H9 (cell line): Measurements from ENCODE around the gene ST6GALNAC6. TPM values are rescaled to one million over a fixed set of nuclear protein-coding genes. Genes with fewer than 3 reads are reported as not detected.
A peak's percentile ranks its signal among the peaks of the same experiment; 100 is the strongest.

Experiments used
- DNase-seq: peaks from one replicate; pipeline ENCODE4 v3.0.0-alpha.2; 2017
- H2AFZ ChIP-seq: one replicate; pipeline ENCODE4 v1.6.1; 2013; ENCODE audit warnings: mild to moderate bottlenecking, low read length, control low read depth, moderate library complexity
- H2AK5ac ChIP-seq: 2 replicates; pipeline ENCODE4 v1.6.1; 2013; ENCODE audit warnings: low read length, control low read depth, mixed read lengths; ENCODE audit not compliant: insufficient read length
- H2BK120ac ChIP-seq: one replicate; pipeline ENCODE4 v1.6.1; 2013; ENCODE audit warnings: low read depth, mild to moderate bottlenecking, low read length, control low read depth, inconsistent platforms; ENCODE audit not compliant: poor library complexity, severe bottlenecking
- H2BK12ac ChIP-seq: 2 replicates; pipeline ENCODE4 v1.6.1; 2013; ENCODE audit warnings: low read length, control low read depth, mixed read lengths, low read depth; ENCODE audit not compliant: insufficient read length
- H2BK15ac ChIP-seq: 2 replicates; pipeline ENCODE4 v1.6.1; 2013; ENCODE audit warnings: low read depth, low read length, control low read depth
- H2BK20ac ChIP-seq: one replicate; pipeline ENCODE4 v1.6.1; 2013; ENCODE audit warnings: low read depth, mild to moderate bottlenecking, low read length, control low read depth, inconsistent platforms; ENCODE audit not compliant: poor library complexity, severe bottlenecking
- H2BK5ac ChIP-seq: 2 replicates; pipeline ENCODE4 v1.6.1; 2013; ENCODE audit warnings: low read length, control low read depth, mixed read lengths; ENCODE audit not compliant: insufficient read length
- H3K14ac ChIP-seq: 2 replicates; pipeline ENCODE4 v1.6.1; 2013; ENCODE audit warnings: low read length, control low read depth; ENCODE audit not compliant: insufficient read depth
- H3K18ac ChIP-seq: 2 replicates; pipeline ENCODE4 v1.6.1; 2013; ENCODE audit warnings: low read depth, mild to moderate bottlenecking, mixed read lengths, low read length, control low read depth; ENCODE audit not compliant: insufficient read length
- H3K23ac ChIP-seq: 2 replicates; pipeline ENCODE4 v1.6.1; 2013; ENCODE audit warnings: low read length, control low read depth, mixed read lengths, low read depth; ENCODE audit not compliant: insufficient read length
- H3K23me2 ChIP-seq: 2 replicates; pipeline ENCODE4 v1.6.1; 2013; ENCODE audit warnings: low read depth, mild to moderate bottlenecking, mixed read lengths, low read length, control low read depth; ENCODE audit not compliant: insufficient read length, poor library complexity, severe bottlenecking
- H3K27ac ChIP-seq: 2 replicates; pipeline ENCODE4 v1.5.1; 2013; ENCODE audit warnings: low read length, control low read depth, mixed read lengths, low read depth; ENCODE audit not compliant: insufficient read length
- H3K27me3 ChIP-seq: 2 replicates; pipeline ENCODE4 v1.6.1; 2013; ENCODE audit warnings: low read length, control low read depth, inconsistent platforms; ENCODE audit not compliant: insufficient read depth
- H3K4ac ChIP-seq: 2 replicates; pipeline ENCODE4 v1.6.1; 2013; ENCODE audit warnings: low read depth, mild to moderate bottlenecking, control low read depth, inconsistent platforms, low read length, moderate library complexity
- H3K4me1 ChIP-seq: 2 replicates; pipeline ENCODE4 v1.6.1; 2013; ENCODE audit warnings: low read length, control low read depth, inconsistent platforms; ENCODE audit not compliant: insufficient read depth
- H3K4me2 ChIP-seq: 2 replicates; pipeline ENCODE4 v1.6.1; 2013; ENCODE audit warnings: low read length, control low read depth, mixed read lengths; ENCODE audit not compliant: insufficient read length, insufficient read depth
- H3K56ac ChIP-seq: 2 replicates; pipeline ENCODE4 v1.6.1; 2013; ENCODE audit warnings: low read depth, mild to moderate bottlenecking, mixed read lengths, low read length, control low read depth; ENCODE audit not compliant: insufficient read length
- H3K79me1 ChIP-seq: 2 replicates; pipeline ENCODE4 v1.6.1; 2013; ENCODE audit warnings: low read depth, mild to moderate bottlenecking, moderate library complexity, low read length, control low read depth, inconsistent platforms; ENCODE audit not compliant: insufficient read depth, poor library complexity, severe bottlenecking
- H3K79me2 ChIP-seq: 2 replicates; pipeline ENCODE4 v1.6.1; 2013; ENCODE audit warnings: low read length, control low read depth, inconsistent platforms; ENCODE audit not compliant: insufficient read depth
- H3K9ac ChIP-seq: 2 replicates; pipeline ENCODE4 v1.6.1; 2013; ENCODE audit warnings: low read length, control low read depth, mixed read lengths; ENCODE audit not compliant: insufficient read length; ENCODE audit errors: extremely low read depth
- H3K9me3 ChIP-seq: one replicate; pipeline ENCODE4 v1.6.1; 2013; ENCODE audit warnings: low read depth, low read length, inconsistent platforms; ENCODE audit not compliant: control insufficient read depth
- H3T11ph ChIP-seq: one replicate; pipeline ENCODE4 v1.6.1; 2013; ENCODE audit warnings: mild to moderate bottlenecking, low read length, control low read depth, inconsistent platforms
- H4K20me1 ChIP-seq: one replicate; pipeline ENCODE4 v1.6.1; 2013; ENCODE audit not compliant: control insufficient read depth, insufficient read length, insufficient read depth
- H4K5ac ChIP-seq: 2 replicates; pipeline ENCODE4 v1.6.1; 2013; ENCODE audit warnings: low read depth, mild to moderate bottlenecking, mixed read lengths, low read length, control low read depth; ENCODE audit not compliant: insufficient read length
- H4K8ac ChIP-seq: replicated peaks from 2 replicates; pipeline ENCODE4 v1.6.1; 2013; ENCODE audit warnings: low read length, control low read depth, mixed read lengths, low read depth; ENCODE audit not compliant: insufficient read length
- H4K91ac ChIP-seq: 2 replicates; pipeline ENCODE4 v1.6.1; 2013; ENCODE audit warnings: low read depth, mild to moderate bottlenecking, moderate library complexity, mixed read lengths, low read length, control low read depth; ENCODE audit not compliant: insufficient read length
- H3K27ac Mint-ChIP-seq, 3 experiments: 2 replicates in 2 of 3; 3 replicates in 1 of 3; pipeline ENCODE4 v1.8.0; 2020 to 2021; ENCODE audit warnings: mixed read lengths in 3 of 3, mild to moderate bottlenecking in 1 of 3, moderate library complexity in 1 of 3
- H3K27me3 Mint-ChIP-seq: 2 replicates; pipeline ENCODE4 v1.8.0; 2021; ENCODE audit warnings: low read depth, mild to moderate bottlenecking, moderate library complexity, mixed read lengths
- H3K36me3 Mint-ChIP-seq, 3 experiments: 2 replicates in 2 of 3; 3 replicates in 1 of 3; pipeline ENCODE4 v1.8.0; 2020 to 2021; ENCODE audit warnings: low read depth in 3 of 3, mixed read lengths in 3 of 3; ENCODE audit not compliant: insufficient read depth in 1 of 3
- H3K4me1 Mint-ChIP-seq, 2 experiments: 2 replicates each; pipeline ENCODE4 v1.8.0; 2020; ENCODE audit warnings: mixed read lengths in 2 of 2
- H3K4me3 Mint-ChIP-seq, 2 experiments: 2 replicates in 1 of 2; 3 replicates in 1 of 2; pipeline ENCODE4 v1.8.0; 2020 to 2021; ENCODE audit warnings: mild to moderate bottlenecking in 2 of 2, mixed read lengths in 2 of 2, moderate library complexity in 1 of 2
- H3K9me3 Mint-ChIP-seq, 2 experiments: 2 replicates in 1 of 2; 3 replicates in 1 of 2; pipeline ENCODE4 v1.8.0; 2020; ENCODE audit warnings: mild to moderate bottlenecking in 2 of 2, mixed read lengths in 2 of 2, moderate library complexity in 1 of 2
- WGBS: extraction: QIAGEN DNeasy Blood & Tissue Kit; methylation state at CpG from one replicate; pipeline ENCODE4 v1.1.7; 2013; ENCODE audit warnings: missing lambda C conversion rate, low lambda C conversion rate, mixed read lengths; ENCODE audit not compliant: insufficient read length; ENCODE audit errors: extremely low coverage; 5-methylcytosine and 5-hydroxymethylcytosine counted together
- total RNA-seq: library from RNA; stranded (reverse); gene quantifications from 2 replicates; pipeline ENCODE4 v1.2.1, GENCODE V29; 2021
- TF ChIP-seq, protein P1 (sequence below): fragments of 200-600 bp; sonication (generic); conservative IDR thresholded peaks from 3 replicates; pipeline ENCODE4 v1.8.0; 2021; ENCODE audit warnings: antibody characterized with exemption, mild to moderate bottlenecking

ST6GALNAC6 gene
- total RNA-seq, 1 experiment from 2014 or later, result 29.8 TPM

DNA sequence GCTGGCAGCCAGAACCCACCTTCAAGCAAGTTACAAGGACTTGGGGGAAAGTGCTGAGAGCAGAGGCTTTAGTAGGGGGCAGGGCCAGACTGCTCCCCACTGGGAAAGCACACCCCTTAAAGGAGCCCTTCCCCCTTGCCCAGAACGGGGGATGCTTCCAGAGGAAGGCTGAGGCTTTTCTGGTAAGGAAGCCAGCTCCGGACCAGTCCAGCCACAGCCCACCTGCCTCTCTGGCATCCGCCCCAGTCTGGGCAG is 42.5 kb upstream of the ST6GALNAC6 start:
- H3K23ac ChIP-seq, result no peak overlapping the region
- no CpG with 5 or more reads among the region's 3 CpGs for WGBS
- no peaks in the 10 kb centered on the region for H3K9me3 ChIP-seq
- H3K18ac ChIP-seq, result no peak overlapping the region
- H3K4me2 ChIP-seq, result no peak overlapping the region
- H2AFZ ChIP-seq, result no peak overlapping the region
- H2AK5ac ChIP-seq, result no peak overlapping the region
- H3K4me1 ChIP-seq, result no peaks in the 10 kb centered on the region
- no peak overlapping the region for H2BK12ac ChIP-seq
- H3K9ac ChIP-seq, result no peak overlapping the region
- Mint-ChIP-seq H3K36me3 (peaks cover 10 to 40% (median 36%) of the 10 kb centered on the region in 3 experiments; a peak in 6 of 7 replicates), H3K4me1 (peaks cover 16 to 43% of the 10 kb centered on the region in 2 experiments), H3K4me3 (no peak overlapping the region), H3K27me3 (peaks cover 2% of the 10 kb centered on the region; the same call in 1 of the 2 replicates), H3K9me3 (no peaks in the 10 kb centered on the region), H3K27ac (peak overlapping the region in 2 of 3 experiments; percentile 37 to 77; a peak in 1 of 7 replicates)
- no peak overlapping the region for H2BK120ac ChIP-seq
- no peaks in the 10 kb centered on the region for H3K79me2 ChIP-seq
- TF ChIP-seq, protein P1, sequence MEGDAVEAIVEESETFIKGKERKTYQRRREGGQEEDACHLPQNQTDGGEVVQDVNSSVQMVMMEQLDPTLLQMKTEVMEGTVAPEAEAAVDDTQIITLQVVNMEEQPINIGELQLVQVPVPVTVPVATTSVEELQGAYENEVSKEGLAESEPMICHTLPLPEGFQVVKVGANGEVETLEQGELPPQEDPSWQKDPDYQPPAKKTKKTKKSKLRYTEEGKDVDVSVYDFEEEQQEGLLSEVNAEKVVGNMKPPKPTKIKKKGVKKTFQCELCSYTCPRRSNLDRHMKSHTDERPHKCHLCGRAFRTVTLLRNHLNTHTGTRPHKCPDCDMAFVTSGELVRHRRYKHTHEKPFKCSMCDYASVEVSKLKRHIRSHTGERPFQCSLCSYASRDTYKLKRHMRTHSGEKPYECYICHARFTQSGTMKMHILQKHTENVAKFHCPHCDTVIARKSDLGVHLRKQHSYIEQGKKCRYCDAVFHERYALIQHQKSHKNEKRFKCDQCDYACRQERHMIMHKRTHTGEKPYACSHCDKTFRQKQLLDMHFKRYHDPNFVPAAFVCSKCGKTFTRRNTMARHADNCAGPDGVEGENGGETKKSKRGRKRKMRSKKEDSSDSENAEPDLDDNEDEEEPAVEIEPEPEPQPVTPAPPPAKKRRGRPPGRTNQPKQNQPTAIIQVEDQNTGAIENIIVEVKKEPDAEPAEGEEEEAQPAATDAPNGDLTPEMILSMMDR, result no peak
- H3K56ac ChIP-seq, result no peak overlapping the region
- H3K14ac ChIP-seq, result no peak overlapping the region
- no peak overlapping the region for H2BK5ac ChIP-seq
- no peak overlapping the region for H4K8ac ChIP-seq
- no peak overlapping the region for H3K27ac ChIP-seq
- peaks cover 4% of the 10 kb centered on the region for H3K23me2 ChIP-seq
- H3K79me1 ChIP-seq, result peaks cover 2% of the 10 kb centered on the region
- H3T11ph ChIP-seq, result no peak overlapping the region
- no peak for DNase-seq
- H4K91ac ChIP-seq, result no peak overlapping the region
- H4K5ac ChIP-seq, result no peak overlapping the region
- H2BK15ac ChIP-seq, result no peak overlapping the region
- H2BK20ac ChIP-seq, result no peak overlapping the region
- H3K4ac ChIP-seq, result no peak overlapping the region
- no peaks in the 10 kb centered on the region for H4K20me1 ChIP-seq
- H3K27me3 ChIP-seq, result no peaks in the 10 kb centered on the region
